HG02588 (cell line): ENCODE results near the gene ARHGDIA.

Experiments used
- ATAC-seq: cut with Tn5 transposase; IDR thresholded peaks from one replicate; pipeline ENCODE4 v1.9.1; 2021; ENCODE audit warnings: mild to moderate bottlenecking, moderate library complexity; ENCODE audit not compliant: unreplicated experiment

ARHGDIA gene

GRCh38 chr17:81828656-81829055, 42.5 kb downstream of the ARHGDIA start:
- ATAC-seq: no peak

GRCh38 chr17:81825841-81826466, 45.2 kb downstream of the ARHGDIA start:
- no peak for ATAC-seq

DNA sequence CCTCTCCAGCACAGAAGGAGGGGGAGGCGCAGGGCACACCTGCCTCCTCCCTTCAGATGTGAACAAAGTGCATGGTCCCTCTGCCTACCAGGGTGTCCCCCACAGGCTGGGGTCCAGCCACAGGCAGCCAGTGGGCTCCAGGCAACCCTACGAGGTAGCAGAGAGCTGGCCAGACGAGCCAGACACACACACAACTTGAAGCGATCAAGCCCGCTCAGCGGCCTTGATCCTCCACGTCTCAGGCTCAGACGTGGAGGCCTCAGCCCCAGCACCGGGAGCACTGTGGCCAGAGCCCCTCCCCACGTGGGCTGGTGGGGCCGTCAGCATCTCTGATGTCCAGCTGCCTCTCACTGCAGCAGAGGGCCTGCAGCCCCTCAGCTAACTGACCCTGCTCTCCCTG, 46.5 kb downstream of the ARHGDIA start:
- ATAC-seq: no peak

GRCh38 chr17:81823820-81824550, 47.2 kb downstream of the ARHGDIA start:
- ATAC-seq: no peak

GRCh38 chr17:81822996-81823819, 47.9 kb downstream of the ARHGDIA start:
- ATAC-seq: no peak

GRCh38 chr17:81822312-81822637, 48.9 kb downstream of the ARHGDIA start:
- ATAC-seq: no peak

DNA sequence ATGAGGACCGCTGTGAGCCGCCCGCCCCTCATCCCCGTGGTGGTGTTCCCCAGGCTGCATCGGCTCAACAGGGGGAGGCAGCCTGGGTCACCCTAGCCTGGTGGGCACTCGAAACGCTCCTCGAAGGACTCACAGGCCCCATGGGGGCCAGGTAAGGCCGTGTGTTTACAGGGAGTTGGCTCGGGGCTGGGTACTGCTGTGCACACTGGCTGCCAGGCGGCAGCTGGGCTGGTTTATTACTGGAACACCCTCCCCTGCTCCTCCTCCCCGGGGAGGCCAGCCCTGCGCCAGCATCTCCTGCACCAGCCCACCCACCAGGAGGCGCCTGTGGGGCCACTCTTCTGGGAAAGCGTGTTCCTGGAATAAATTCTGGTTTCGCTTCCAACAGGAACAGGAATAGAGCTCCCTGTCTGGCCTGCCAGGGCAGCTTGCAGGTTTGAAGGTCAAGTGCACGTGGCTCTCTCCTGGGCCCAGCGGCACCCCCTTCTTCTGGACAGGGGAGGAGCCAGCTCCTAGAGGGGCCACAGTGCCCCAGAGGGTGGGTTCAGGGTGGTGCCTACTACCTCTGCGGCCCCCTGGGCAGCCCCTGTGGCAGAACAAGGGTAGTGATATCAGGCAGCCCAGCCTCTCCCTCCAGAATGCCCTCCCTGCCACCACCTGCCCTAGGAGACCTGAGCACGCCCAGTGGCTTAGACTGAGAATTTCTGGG, 49.4 kb downstream of the ARHGDIA start:
- no peak for ATAC-seq

- ATAC-seq: no peak
These were observed 50.0 kb downstream of the ARHGDIA start for GRCh38 chr17:81821147-81821546.

GRCh38 chr17:81819708-81820107, 51.4 kb downstream of the ARHGDIA start:
- no peak for ATAC-seq

- no peak for ATAC-seq
These were observed 53.4 kb downstream of the ARHGDIA start for GRCh38 chr17:81817758-81818147.
